GM12892 (cell line): ENCODE data around the gene FAM149B1.
"Not testable (repeated sequence)": the region's sequence is repeated elsewhere in the genome, so short reads cannot be mapped to it uniquely, and the experiment has no call there.

Experiments used
- DNase-seq: peaks from one replicate; pipeline ENCODE4 v3.0.0; 2011; ENCODE audit not compliant: insufficient read length
- FAIRE-seq: peaks from 2 replicates; lab custom pipeline; 2011; peaks lifted over from hg19 to GRCh38; lab: Jason Lieb, UNC
- POLR2A ChIP-seq: IDR thresholded peaks from 2 replicates; pipeline ENCODE4 v1.6.1; 2011; ENCODE audit warnings: low read depth, low read length, control low read depth
- POLR2AphosphoS5 ChIP-seq: IDR thresholded peaks from 2 replicates; pipeline ENCODE4 v1.6.1; 2011; ENCODE audit warnings: low read depth, low read length, control low read depth
- TAF1 ChIP-seq: IDR thresholded peaks from 2 replicates; pipeline ENCODE4 v1.6.1; 2011; ENCODE audit warnings: low read depth, mild to moderate bottlenecking, control low read depth, low read length, borderline replicate concordance

Gene FAM149B1

GRCh38 chr10:73246322-73246645 is 78.4 kb downstream of the FAM149B1 start:
- DNase-seq: no peak
- no peak for FAIRE-seq
- TF ChIP-seq TAF1: no peak
- no peak for TF ChIP-seq POLR2AphosphoS5
- TF ChIP-seq POLR2A: no peak

GRCh38 chr10:73246646-73247508 is 79.0 kb downstream of the FAM149B1 start, which contains the start of gene DNAJC9:
Gene DNAJC9 (minus strand): TSS chr10:73247255. CDS start chr10:73247189, 66 bp downstream.
- DNase-seq (peak; percentile 74), FAIRE-seq (peak; percentile 91)
- TF ChIP-seq POLR2AphosphoS5 (peak; percentile 94), TAF1 (peak; percentile 89), POLR2A (peak; percentile 96)

DNA sequence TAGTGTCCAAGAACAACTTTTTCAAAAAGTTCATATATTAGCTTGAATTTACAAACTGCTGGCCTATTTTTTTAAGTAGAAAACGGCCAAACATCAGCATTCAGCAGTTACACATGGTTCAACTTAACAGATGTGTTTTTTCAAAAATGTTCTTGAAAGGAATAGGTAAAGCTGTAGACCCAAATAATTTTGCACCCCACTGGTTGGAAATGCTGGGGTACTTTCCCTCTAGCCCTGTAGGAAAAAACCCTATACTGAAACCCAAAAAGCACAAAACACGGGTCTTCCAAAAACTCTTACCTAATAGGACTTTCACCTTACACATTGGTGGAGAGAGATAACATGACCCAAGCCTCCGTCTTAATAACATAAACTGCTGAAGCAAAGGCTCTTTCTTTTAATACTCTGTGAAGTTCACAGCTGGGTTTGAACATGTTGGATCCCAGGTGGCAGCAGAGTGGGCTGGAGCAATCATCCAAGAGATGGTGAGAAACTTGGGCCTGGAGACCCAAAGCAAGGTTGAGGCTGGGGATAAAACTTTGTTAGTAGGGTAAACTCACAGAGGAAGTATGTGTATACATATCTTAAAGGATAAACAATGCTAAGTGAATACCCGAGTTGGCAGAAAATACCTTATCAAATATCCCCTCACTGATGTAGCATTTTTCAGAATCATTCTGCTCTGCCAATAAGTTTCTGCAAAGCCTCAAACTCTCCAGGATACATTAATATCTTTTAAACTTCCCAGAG is 79.8 kb downstream of the FAM149B1 start:
- FAIRE-seq (no peak), DNase-seq (no peak)
- TF ChIP-seq POLR2A (no peak), POLR2AphosphoS5 (no peak), TAF1 (no peak)

DNA sequence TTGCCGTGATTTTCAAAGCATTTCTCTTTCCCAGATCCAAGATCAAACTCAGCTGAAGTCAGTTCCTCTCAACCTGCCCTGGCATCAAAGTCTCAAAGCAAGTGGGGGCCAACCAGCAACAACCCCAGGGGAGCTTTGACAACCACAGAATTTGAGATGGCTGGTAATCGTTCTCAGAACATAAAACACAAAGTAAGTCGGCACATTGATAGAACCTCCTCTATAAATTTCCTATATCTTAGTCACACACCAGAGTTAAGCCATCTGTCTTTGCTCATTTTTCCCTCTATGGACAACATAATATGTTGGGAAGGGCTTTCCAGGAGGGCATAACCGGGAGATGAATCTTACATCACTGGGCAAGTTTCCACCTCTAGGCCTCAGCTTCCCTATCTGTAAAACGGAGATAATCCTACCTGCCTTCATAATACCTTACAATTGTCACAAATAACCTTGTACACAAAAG is 80.4 kb downstream of the FAM149B1 start:
- FAIRE-seq (no peak), DNase-seq (no peak)
- TF ChIP-seq TAF1: no peak
- peak; percentile 46; the same call in 1 of the 2 replicates for TF ChIP-seq POLR2AphosphoS5

DNA sequence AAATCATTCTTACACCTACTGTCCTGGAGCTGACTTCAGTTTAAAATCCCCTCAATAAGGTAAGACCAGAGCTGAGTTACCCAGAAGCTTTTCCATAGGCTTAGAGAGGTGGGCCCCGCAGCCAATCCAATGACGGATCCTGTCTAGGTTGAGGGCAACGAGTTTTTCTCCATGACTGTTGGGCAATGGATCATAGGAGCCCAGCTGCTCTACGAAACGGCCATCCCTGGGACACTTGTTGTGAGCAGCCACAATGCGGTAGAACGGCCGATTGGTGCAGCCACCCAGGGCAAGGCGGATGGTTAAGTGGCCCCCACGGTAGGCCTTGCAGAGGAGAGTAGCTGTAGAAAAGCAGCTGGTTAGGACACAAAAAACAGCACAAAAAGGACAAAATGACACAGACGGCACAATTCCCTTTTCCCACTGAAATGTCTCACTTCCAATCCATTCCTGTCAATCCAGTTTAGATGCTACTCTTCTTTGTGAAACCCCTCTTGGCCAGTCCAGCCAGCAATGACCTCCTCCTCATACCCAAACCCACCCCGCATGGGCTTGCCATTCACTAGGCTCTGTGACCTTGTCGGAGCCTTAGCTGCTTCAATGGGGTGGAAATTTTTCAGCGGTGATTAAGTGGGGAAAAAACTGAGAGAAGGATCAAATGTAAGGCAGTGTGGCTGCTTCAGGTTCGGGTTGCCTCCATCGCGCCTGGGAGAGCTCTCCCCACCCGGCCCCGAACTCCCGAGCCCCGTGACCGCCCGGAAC is 83.9 kb downstream of the FAM149B1 start:
- DNase-seq (no peak), FAIRE-seq (peak; percentile 57)
- no peak for TF ChIP-seq TAF1
- TF ChIP-seq POLR2AphosphoS5: no peak
- no peak; the same call in 1 of the 2 replicates for TF ChIP-seq POLR2A

- peak; percentile 97 for FAIRE-seq
- peak; percentile 97 for TF ChIP-seq POLR2AphosphoS5
- peak; percentile 97 for TF ChIP-seq POLR2A
- peak; percentile 76 for TF ChIP-seq TAF1
Measured at GRCh38 chr10:73252445-73253224, 84.7 kb downstream of the FAM149B1 start, which contains the start of gene MRPS16. Gene MRPS16 (minus strand): TSS chr10:73252644. CDS start chr10:73252482, 162 bp downstream.

DNA sequence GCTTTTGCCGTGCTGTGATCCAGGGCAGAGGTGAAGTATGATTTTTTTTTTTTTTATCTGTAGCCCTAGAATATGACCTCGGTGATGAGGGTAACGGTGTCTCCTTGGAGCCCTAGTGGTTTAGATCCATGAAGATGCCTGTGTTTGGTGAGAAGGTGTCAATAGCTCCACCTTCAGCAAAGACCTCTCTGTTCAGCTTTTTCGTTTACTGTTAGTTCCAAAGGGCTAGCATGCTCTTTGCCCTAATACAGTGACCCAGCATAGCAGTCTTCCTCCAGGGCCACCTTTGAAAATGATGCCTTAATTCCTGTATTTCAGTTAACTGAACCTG is 85.3 kb downstream of the FAM149B1 start:
- TF ChIP-seq POLR2AphosphoS5: no peak
- FAIRE-seq (no peak), DNase-seq (peak; percentile 25)

More at GRCh38 chr10:73252445-73253224, 84.7 kb downstream of the FAM149B1 start, which contains the start of gene MRPS16:
- peak; percentile 71 for DNase-seq

DNA sequence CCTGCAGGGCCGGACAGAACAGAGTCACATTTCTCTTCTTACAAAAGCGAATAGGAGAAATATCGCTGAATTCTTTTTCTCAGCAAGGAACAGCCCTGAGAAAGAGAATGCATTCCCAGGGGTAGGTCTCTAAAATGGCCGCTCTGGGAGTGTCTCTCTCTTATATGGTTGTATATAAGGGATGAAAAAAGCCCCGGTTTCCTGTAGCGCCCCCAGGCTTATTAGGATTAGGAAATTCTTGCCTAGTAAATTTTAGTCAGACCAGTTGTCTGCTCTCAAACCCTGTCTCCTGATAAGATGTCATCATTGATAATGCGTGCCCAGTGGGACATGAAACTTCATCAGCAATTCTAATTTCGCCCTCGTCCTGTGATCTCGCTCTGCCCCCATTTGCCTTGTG is 90.7 kb downstream of the FAM149B1 start:
- DNase-seq, FAIRE-seq: not testable (repeated sequence)

- TF ChIP-seq POLR2A: no peak
- TF ChIP-seq POLR2AphosphoS5: no peak
- no peak for TF ChIP-seq TAF1
- FAIRE-seq: no peak
- DNase-seq: no peak
Measured at GRCh38 chr10:73261362-73261995, 93.6 kb downstream of the FAM149B1 start.

DNA sequence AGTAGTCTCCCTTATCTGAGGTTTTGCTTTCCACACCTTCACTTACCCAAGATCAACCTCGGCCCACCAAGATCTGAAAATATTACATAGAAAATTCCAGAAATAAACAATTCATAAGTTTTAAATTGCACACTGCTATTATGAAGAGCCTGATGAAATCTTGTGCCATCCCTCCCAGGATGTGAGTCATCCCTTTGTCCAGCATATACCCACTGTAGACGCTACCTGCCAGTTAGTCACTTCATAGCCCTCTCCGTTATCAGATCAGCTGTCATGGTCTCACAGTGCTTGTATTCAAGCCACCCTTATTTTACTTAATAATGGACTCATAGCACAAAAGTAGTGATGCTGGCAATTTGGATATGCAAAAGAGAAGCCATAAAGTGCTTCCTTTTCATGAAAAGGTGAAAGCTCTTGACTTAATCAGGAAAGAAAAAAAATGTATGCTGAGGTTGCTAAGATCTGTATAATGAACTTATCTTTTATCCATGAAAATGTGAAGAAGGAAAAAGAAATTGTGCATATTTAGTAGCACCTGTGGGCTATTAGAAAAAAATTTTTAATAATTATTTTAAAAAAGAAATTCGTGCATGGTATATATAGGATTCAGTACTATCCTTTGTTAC is 94.3 kb downstream of the FAM149B1 start:
- DNase-seq: no peak
- TF ChIP-seq POLR2AphosphoS5 (no peak), POLR2A (no peak), TAF1 (no peak)
- no peak for FAIRE-seq
